CD4-positive, CD25-positive, alpha-beta regulatory T cell (primary cell): ENCODE measurements around the gene CDC7. TPM values are rescaled to one million over a fixed set of nuclear protein-coding genes. Genes with fewer than 3 reads are reported as not detected.
A peak's percentile ranks its signal among the peaks of the same experiment; 100 is the strongest.

Experiments used
- ATAC-seq, 2 donors: fragments of 150-1000 bp; cut with Tn5 transposase; one replicate each; pipeline ENCODE4 v1.10.0; 2021; ENCODE audit warnings: low read depth in 2 of 2, moderate number of reproducible peaks in 2 of 2, moderate library complexity in 1 of 2
- DNase-seq, 3 donors: peaks; one replicate each; pipeline versions ENCODE4 v3.0.0 to v3.0.0-alpha.2; 2012 to 2022; ENCODE audit warnings: mixed read lengths in 1 of 3
- H3K27ac ChIP-seq: one replicate; pipeline ENCODE4 v1.7.0; 2013; ENCODE audit warnings: mild to moderate bottlenecking, low read length; ENCODE audit not compliant: insufficient read depth, poor library complexity, severe bottlenecking
- H3K27me3 ChIP-seq: one replicate; pipeline ENCODE4 v1.7.0; 2013; ENCODE audit warnings: low read length; ENCODE audit not compliant: control insufficient read depth, insufficient read depth
- H3K36me3 ChIP-seq: one replicate; pipeline ENCODE4 v1.7.0; 2013; ENCODE audit warnings: mild to moderate bottlenecking, low read length, moderate library complexity; ENCODE audit not compliant: control insufficient read depth, insufficient read depth
- H3K4me1 ChIP-seq: 2 replicates; pipeline ENCODE4 v1.7.0; 2013; ENCODE audit warnings: mild to moderate bottlenecking, low read length; ENCODE audit not compliant: insufficient read depth, control insufficient read depth, poor library complexity, severe bottlenecking
- H3K4me3 ChIP-seq: one replicate; pipeline ENCODE4 v1.7.0; 2013; ENCODE audit warnings: low read depth, mild to moderate bottlenecking, low read length, moderate library complexity
- H3K9me3 ChIP-seq, 2 experiments: 1 replicate in 1 of 2; 2 replicates in 1 of 2; pipeline ENCODE4 v1.7.0; 2013; ENCODE audit warnings: low read length in 2 of 2, mild to moderate bottlenecking in 1 of 2, moderate library complexity in 1 of 2; ENCODE audit not compliant: control insufficient read depth in 2 of 2
- H3K27ac Mint-ChIP-seq, 3 donors: one replicate each; pipeline ENCODE4 v1.8.0; 2020 to 2022; ENCODE audit warnings: mild to moderate bottlenecking in 3 of 3, mixed read lengths in 3 of 3, moderate library complexity in 2 of 3
- H3K27me3 Mint-ChIP-seq: one replicate; pipeline ENCODE4 v1.8.0; 2022; ENCODE audit warnings: mild to moderate bottlenecking, mixed read lengths
- H3K36me3 Mint-ChIP-seq: one replicate; pipeline ENCODE4 v1.8.0; 2020; ENCODE audit warnings: mixed read lengths
- H3K4me1 Mint-ChIP-seq, 4 donors: one replicate each; pipeline ENCODE4 v1.8.0; 2020 to 2022; ENCODE audit warnings: mixed read lengths in 4 of 4, mild to moderate bottlenecking in 1 of 4
- H3K4me3 Mint-ChIP-seq, 4 donors: one replicate each; pipeline ENCODE4 v1.8.0; 2020 to 2022; ENCODE audit warnings: mild to moderate bottlenecking in 4 of 4, mixed read lengths in 4 of 4, moderate library complexity in 3 of 4
- H3K9me3 Mint-ChIP-seq, 7 donors: one replicate each; pipeline ENCODE4 v1.8.0; 2020 to 2022; ENCODE audit warnings: mixed read lengths in 7 of 7, mild to moderate bottlenecking in 3 of 7, moderate library complexity in 2 of 7
- polyA plus RNA-seq, 4 donors: library from polyadenylated mRNA; unstranded; fragments of 300-500 nt; fragmentation: Illumina TruSeq; gene quantifications; one replicate each; pipeline ENCODE4 v1.2.3, GENCODE V29; 2021
- total RNA-seq: library from RNA; stranded (reverse); gene quantifications from one replicate; pipeline ENCODE4 v1.2.3, GENCODE V29; 2022

The CDC7 gene
- total and polyA plus RNA-seq, 5 donors from 2014 or later = 3.9 to 7.9 (median 6.2) TPM

DNA sequence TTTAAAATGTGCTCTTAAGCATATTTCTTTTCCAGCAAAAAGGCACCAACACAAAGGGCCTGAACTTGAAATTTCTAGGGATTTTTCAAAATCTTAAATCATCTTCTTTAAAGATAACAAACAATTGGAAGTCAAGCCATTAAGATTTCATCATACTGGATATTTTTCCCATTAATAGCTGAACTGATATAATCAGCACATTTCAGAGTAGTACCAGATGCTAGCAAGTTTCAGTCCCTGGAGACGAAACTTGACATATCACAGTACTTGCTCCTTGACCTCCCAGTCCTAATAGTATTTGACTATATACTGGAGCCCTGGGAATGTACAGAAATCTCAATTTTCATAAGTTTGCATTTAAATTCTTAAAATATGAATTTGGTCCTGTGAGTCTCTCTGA, 10.2 kb upstream of the CDC7 start:
- Histone ChIP-seq H3K27me3 (peaks cover 12% of the 10 kb centered on the region), H3K27ac (no peak overlapping the region), H3K9me3 (no peaks in the 10 kb centered on the region), H3K36me3 (no peaks in the 10 kb centered on the region), H3K4me1 (no peaks in the 10 kb centered on the region), H3K4me3 (no peak overlapping the region)
- H3K27me3 Mint-ChIP-seq = peaks cover 31% of the 10 kb centered on the region
- no peaks in the 10 kb centered on the region for H3K36me3 Mint-ChIP-seq
- H3K4me1 Mint-ChIP-seq = peaks cover 0 to 8% (median 5%) of the 10 kb centered on the region in 4 donors
- H3K4me3 Mint-ChIP-seq = no peak overlapping the region
- DNase-seq (no peak), ATAC-seq (no peak)
- no peak overlapping the region for H3K27ac Mint-ChIP-seq
- H3K9me3 Mint-ChIP-seq = peaks cover 0 to 3% (median 0%) of the 10 kb centered on the region in 7 donors

DNA sequence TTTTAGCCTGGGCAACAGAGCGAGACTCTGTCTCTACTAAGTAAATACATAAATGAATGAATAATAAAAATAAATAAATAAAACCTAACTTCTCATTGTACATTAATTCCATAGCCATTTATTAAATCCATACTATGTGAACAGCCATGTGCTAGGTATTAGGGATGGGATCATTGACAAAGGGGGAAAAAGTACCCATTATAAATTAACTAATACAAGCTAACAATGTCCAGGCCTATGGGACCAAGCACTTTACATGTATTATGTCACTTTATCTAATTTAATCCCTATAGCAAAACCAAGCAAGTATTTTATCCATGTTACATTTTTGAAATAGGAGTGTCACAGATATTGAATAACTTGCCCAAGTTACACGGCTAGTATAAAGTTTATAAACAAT, 2.6 kb upstream of the CDC7 start:
- no peak overlapping the region for H3K4me3 Mint-ChIP-seq
- H3K27me3 Mint-ChIP-seq = peaks cover 21% of the 10 kb centered on the region
- H3K27ac Mint-ChIP-seq = no peak overlapping the region
- peaks cover 6 to 18% (median 16%) of the 10 kb centered on the region in 4 donors for H3K4me1 Mint-ChIP-seq
- Histone ChIP-seq H3K4me1 (peaks cover 15% of the 10 kb centered on the region), H3K9me3 (no peaks in the 10 kb centered on the region), H3K27ac (no peak overlapping the region), H3K27me3 (no peaks in the 10 kb centered on the region), H3K36me3 (no peaks in the 10 kb centered on the region), H3K4me3 (no peak overlapping the region)
- H3K36me3 Mint-ChIP-seq = no peaks in the 10 kb centered on the region
- DNase-seq = no peak
- ATAC-seq = no peak
- H3K9me3 Mint-ChIP-seq = peaks cover 0 to 1% (median 0%) of the 10 kb centered on the region in 7 donors

DNA sequence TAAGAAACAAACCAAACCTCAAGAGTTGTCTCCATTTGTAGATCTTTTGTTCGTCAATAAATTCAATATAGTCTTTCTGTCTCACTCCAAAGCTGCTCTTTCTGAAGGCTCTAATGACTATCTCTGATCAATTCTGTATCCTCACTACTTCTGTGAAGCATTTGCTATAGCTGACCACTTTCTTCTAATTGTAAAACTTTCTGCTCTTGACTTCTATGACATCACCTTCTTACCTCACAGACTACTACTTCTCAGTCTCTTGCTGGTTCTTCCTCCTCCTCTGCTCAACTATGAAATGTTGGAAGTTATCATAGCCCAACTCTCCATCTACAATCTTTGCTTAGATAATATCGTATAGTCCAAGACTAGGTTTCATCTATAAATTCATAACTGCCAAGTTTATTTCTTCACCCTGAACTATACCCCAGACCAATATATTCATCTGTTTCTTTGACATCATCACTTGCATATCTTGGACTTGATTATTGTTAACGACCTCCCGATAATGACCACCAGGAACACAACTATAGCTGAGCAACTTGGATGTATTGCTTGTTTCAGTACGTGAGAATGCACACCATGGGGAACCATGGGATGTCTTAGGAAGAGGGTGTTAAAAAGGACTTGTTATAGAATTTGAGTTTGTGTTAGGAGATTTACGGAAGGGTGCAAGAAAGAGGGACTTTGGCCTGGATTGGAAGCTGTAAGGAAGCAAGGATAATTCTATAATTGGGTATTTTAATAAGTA, 2.0 kb upstream of the CDC7 start:
- no peak overlapping the region for H3K27ac Mint-ChIP-seq
- H3K4me3 Mint-ChIP-seq = no peak overlapping the region
- Histone ChIP-seq H3K9me3 (no peaks in the 10 kb centered on the region), H3K4me3 (no peak overlapping the region), H3K27me3 (no peaks in the 10 kb centered on the region), H3K27ac (no peak overlapping the region), H3K4me1 (peaks cover 16% of the 10 kb centered on the region), H3K36me3 (no peaks in the 10 kb centered on the region)
- ATAC-seq (no peak), DNase-seq (no peak)
- peaks cover 20% of the 10 kb centered on the region for H3K27me3 Mint-ChIP-seq
- H3K36me3 Mint-ChIP-seq = no peaks in the 10 kb centered on the region
- H3K9me3 Mint-ChIP-seq = peaks cover 0 to 1% (median 0%) of the 10 kb centered on the region in 7 donors
- H3K4me1 Mint-ChIP-seq = peaks cover 7 to 19% (median 17%) of the 10 kb centered on the region in 4 donors

DNA sequence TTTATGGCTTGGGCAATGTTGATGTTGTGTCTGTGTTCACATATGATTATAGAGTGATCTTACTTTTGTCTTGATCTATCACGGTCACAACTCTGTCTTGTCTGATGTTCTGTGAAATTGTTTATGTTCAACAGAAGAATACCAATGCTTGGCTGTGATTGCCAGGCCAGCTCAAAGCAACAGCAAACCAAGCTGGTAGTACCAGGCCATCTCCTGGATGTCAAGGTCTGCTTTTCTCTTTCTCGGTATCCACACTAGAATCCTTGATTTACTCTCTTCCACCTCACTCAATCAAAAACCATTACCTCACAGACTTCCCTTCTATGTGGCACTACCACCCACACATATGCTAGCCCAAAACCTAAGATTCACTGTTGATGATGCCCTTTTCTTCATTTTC, 1.3 kb upstream of the CDC7 start:
- Histone ChIP-seq H3K27ac (no peak overlapping the region), H3K27me3 (no peaks in the 10 kb centered on the region), H3K4me3 (no peak overlapping the region), H3K9me3 (no peaks in the 10 kb centered on the region), H3K4me1 (peaks cover 16% of the 10 kb centered on the region), H3K36me3 (no peaks in the 10 kb centered on the region)
- H3K36me3 Mint-ChIP-seq = no peaks in the 10 kb centered on the region
- ATAC-seq (no peak), DNase-seq (no peak)
- peaks cover 7 to 20% (median 17%) of the 10 kb centered on the region in 4 donors for H3K4me1 Mint-ChIP-seq
- H3K27me3 Mint-ChIP-seq = peaks cover 20% of the 10 kb centered on the region
- peaks cover 0 to 1% (median 0%) of the 10 kb centered on the region in 7 donors for H3K9me3 Mint-ChIP-seq
- no peak overlapping the region for H3K4me3 Mint-ChIP-seq
- no peak overlapping the region for H3K27ac Mint-ChIP-seq

DNA sequence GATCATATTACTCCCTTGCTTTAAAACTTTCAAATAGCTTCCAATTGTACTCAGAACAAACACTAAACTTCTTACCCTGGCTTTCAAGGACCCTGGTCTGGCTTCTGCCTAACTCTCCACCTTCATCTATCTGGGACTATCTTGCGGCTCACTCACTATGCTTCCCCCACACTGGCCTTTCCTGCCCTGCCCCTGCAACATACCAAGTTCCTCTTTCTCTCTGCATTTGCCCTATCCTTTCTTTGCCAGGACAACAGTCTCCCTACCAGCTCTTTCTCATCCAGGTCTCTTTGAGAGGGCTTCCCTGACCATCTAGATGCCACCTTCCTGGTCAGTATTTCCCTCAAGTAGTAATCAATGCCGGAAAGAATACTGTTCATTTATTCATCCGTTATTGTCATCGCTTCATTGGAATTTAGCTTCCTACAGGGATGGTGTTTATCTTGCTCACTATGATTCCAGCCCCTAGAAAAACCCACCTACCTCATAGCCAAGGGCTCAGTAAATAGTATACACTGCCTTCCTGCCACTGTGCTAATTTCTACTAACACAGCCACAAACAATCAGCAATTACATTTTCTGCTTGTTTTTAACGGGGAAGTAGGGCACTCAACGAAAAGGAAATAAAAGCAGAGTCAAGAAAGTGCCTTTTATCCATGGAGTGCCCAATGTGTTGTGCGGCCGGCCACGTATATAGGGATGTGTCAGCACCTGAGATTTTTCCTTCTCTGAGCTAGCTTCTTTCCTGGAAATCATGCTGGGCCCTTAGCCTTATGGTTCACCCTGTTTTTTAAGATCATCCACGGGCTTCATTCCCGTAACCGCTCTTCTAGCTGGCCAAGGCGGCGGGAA, 521 bp upstream of the CDC7 start:
- H3K4me3 Mint-ChIP-seq = no peak overlapping the region
- Histone ChIP-seq H3K27ac (peak overlapping the region; percentile 71), H3K4me3 (peak overlapping the region; percentile 92), H3K9me3 (no peaks in the 10 kb centered on the region), H3K4me1 (peaks cover 16% of the 10 kb centered on the region), H3K27me3 (no peaks in the 10 kb centered on the region), H3K36me3 (no peaks in the 10 kb centered on the region)
- H3K4me1 Mint-ChIP-seq = peaks cover 15 to 28% (median 23%) of the 10 kb centered on the region in 4 donors
- H3K27me3 Mint-ChIP-seq = peaks cover 13% of the 10 kb centered on the region
- H3K36me3 Mint-ChIP-seq = no peaks in the 10 kb centered on the region
- ATAC-seq (peak in 1 of 2 donors; percentile 7), DNase-seq (no peak)
- no peak overlapping the region for H3K27ac Mint-ChIP-seq
- no peaks in the 10 kb centered on the region for H3K9me3 Mint-ChIP-seq

DNA sequence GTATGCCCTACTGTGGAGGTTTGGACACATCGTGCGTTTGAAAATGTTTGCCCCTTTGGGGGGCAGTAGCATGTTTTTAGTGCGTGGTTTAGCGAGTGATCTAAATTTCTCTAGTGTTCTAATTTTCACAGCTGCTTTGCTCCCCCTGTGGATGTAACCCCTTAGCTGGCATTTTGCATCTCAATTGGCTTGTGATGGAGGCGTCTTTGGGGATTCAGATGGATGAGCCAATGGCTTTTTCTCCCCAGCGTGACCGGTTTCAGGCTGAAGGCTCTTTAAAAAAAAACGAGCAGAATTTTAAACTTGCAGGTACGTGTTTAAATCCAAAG, 836 bp downstream of the CDC7 start:
- Mint-ChIP-seq H3K4me3 (no peak overlapping the region), H3K9me3 (no peaks in the 10 kb centered on the region), H3K4me1 (peaks cover 19 to 41% (median 28%) of the 10 kb centered on the region in 4 donors), H3K27me3 (peaks cover 6% of the 10 kb centered on the region), H3K36me3 (no peaks in the 10 kb centered on the region), H3K27ac (peak overlapping the region in 2 of 3 donors; percentile 11 to 87)
- ATAC-seq = no peak
- Histone ChIP-seq H3K27ac (peak overlapping the region; percentile 71), H3K4me3 (peak overlapping the region; percentile 92), H3K4me1 (peaks cover 16% of the 10 kb centered on the region), H3K9me3 (no peaks in the 10 kb centered on the region), H3K27me3 (no peaks in the 10 kb centered on the region), H3K36me3 (no peaks in the 10 kb centered on the region)
- DNase-seq = peak in 1 of 3 donors; percentile 51

DNA sequence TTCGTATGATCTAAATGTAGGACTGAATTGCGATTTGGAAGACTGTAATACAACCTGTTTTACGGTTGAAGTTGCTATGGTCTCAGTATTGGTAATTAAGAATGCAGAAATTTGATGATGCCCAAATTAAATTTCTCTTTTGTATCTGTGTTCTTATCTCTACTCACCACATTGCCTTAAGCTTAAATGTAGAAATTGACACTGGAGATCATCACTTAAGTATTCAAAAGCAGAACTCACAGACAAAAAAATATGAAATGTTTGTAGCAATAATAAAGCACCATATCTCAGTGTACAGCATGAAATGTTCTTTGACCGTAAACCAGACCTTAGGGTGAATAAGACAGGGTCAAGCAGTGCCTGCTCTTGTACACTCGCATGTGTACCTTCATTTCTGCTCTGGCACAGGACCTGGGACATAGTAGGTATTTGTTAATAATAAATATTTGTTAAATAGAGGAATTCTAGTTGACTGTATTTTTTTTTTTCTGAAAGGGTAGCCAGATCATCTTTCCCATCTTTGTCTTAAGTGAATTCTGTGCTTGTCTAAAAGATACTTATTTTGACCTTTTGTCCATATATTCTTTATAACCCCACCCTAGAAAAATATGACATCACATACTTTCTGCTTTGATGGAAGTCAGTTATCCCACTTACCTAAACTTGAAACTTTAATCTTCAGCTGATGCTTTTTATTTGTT, 1.5 kb downstream of the CDC7 start:
- H3K4me3 ChIP-seq = peak overlapping the region; percentile 92

More for the DNA sequence above, 1.5 kb downstream of the CDC7 start:
- H3K27me3 ChIP-seq = no peaks in the 10 kb centered on the region
- H3K36me3 ChIP-seq = no peaks in the 10 kb centered on the region
- no peak for ATAC-seq
- Mint-ChIP-seq H3K27me3 (peaks cover 1% of the 10 kb centered on the region), H3K4me1 (peaks cover 19 to 42% (median 28%) of the 10 kb centered on the region in 4 donors), H3K27ac (peak overlapping the region in 2 of 3 donors; percentile 5 to 59), H3K36me3 (no peaks in the 10 kb centered on the region), H3K9me3 (no peaks in the 10 kb centered on the region), H3K4me3 (peak overlapping the region in 3 of 4 donors; percentile 12 to 79 (median 60))
- H3K4me1 ChIP-seq = peaks cover 16% of the 10 kb centered on the region
- DNase-seq = no peak
- no peak overlapping the region for H3K27ac ChIP-seq
- H3K9me3 ChIP-seq = no peaks in the 10 kb centered on the region
